CD14-positive monocyte (primary cell): Measurements from ENCODE around the gene CACTIN. TPM values are rescaled to one million over a fixed set of nuclear protein-coding genes. Genes with fewer than 3 reads are reported as not detected.
A peak's percentile ranks its signal among the peaks of the same experiment; 100 is the strongest.

ENCODE experiments used
- DNase-seq, 3 donors: peaks; one replicate each; pipeline ENCODE4 v3.0.0-alpha.2; 2011 to 2022
- H2AFZ ChIP-seq: 2 replicates; pipeline ENCODE4 v1.6.0; 2012; ENCODE audit warnings: mild to moderate bottlenecking, low read depth, low read length, inconsistent platforms; ENCODE audit not compliant: insufficient read depth, poor library complexity, severe bottlenecking
- H3K27ac ChIP-seq, 2 donors: 1 replicate in 1 of 2; 2 replicates in 1 of 2; pipeline ENCODE4 v1.5.1; 2012 to 2013; ENCODE audit warnings: low read length in 2 of 2, control low read depth in 1 of 2, inconsistent platforms in 1 of 2, low read depth in 1 of 2, mild to moderate bottlenecking in 1 of 2
- H3K27me3 ChIP-seq, 2 donors: one replicate each; pipeline versions ENCODE4 v1.6.0 to v1.6.1; 2011 to 2013; ENCODE audit warnings: low read length in 2 of 2; ENCODE audit not compliant: control insufficient read depth in 2 of 2, insufficient read depth in 2 of 2
- H3K36me3 ChIP-seq, 2 donors: replicated peaks in 1 of 2; 1 replicate in 1 of 2; 2 replicates in 1 of 2; pipeline versions ENCODE4 v1.5.1 to v1.6.1; 2012 to 2013; ENCODE audit warnings: low read length in 2 of 2, control low read depth in 1 of 2, inconsistent platforms in 1 of 2, mild to moderate bottlenecking in 1 of 2; ENCODE audit not compliant: insufficient read depth in 2 of 2, control insufficient read depth in 1 of 2
- H3K4me1 ChIP-seq, 2 donors: 1 replicate in 1 of 2; 2 replicates in 1 of 2; pipeline versions ENCODE4 v1.5.1 to v1.6.1; 2012 to 2013; ENCODE audit warnings: low read length in 2 of 2, control low read depth in 1 of 2, inconsistent platforms in 1 of 2, mild to moderate bottlenecking in 1 of 2, moderate library complexity in 1 of 2; ENCODE audit not compliant: insufficient read depth in 2 of 2, control insufficient read depth in 1 of 2
- H3K4me2 ChIP-seq: replicated peaks from 2 replicates; pipeline ENCODE3; 2012; ENCODE audit warnings: low read length, moderate library complexity, mild to moderate bottlenecking; ENCODE audit not compliant: poor library complexity, severe bottlenecking; ENCODE audit errors: extremely low read depth
- H3K4me3 ChIP-seq, 3 experiments: fragments of 200-600 bp in 1 of 3; sonication (generic) in 1 of 3; replicated peaks in 1 of 3; 1 replicate in 2 of 3; 2 replicates in 1 of 3; pipeline ENCODE4 v1.5.1; 2011 to 2013; ENCODE audit warnings: low read length in 3 of 3, mild to moderate bottlenecking in 3 of 3, control low read depth in 2 of 3, low read depth in 2 of 3, inconsistent platforms in 1 of 3, moderate library complexity in 1 of 3
- H3K79me2 ChIP-seq: 2 replicates; pipeline ENCODE4 v1.6.0; 2012; ENCODE audit warnings: mild to moderate bottlenecking, control low read depth, inconsistent platforms, low read length, moderate library complexity; ENCODE audit not compliant: insufficient read depth
- H3K9ac ChIP-seq: 2 replicates; pipeline ENCODE4 v1.6.0; 2017; ENCODE audit warnings: low read length, mild to moderate bottlenecking; ENCODE audit not compliant: insufficient read depth, poor library complexity, severe bottlenecking
- H3K9me3 ChIP-seq, 2 donors: replicated peaks in 1 of 2; 1 replicate in 1 of 2; 2 replicates in 1 of 2; pipeline versions ENCODE4 v1.5.1 to v1.6.1; 2012 to 2013; ENCODE audit warnings: low read length in 2 of 2, control low read depth in 1 of 2; ENCODE audit not compliant: control insufficient read depth in 1 of 2, insufficient read depth in 1 of 2
- H4K20me1 ChIP-seq: 2 replicates; pipeline ENCODE4 v1.6.0; 2012; ENCODE audit warnings: mild to moderate bottlenecking, low read length, control low read depth, moderate library complexity; ENCODE audit not compliant: insufficient read depth
- H3K27ac Mint-ChIP-seq, 7 donors: one replicate each; pipeline ENCODE4 v1.8.0; 2020; ENCODE audit warnings: mild to moderate bottlenecking in 7 of 7, mixed read lengths in 7 of 7, moderate library complexity in 6 of 7, inconsistent platforms in 2 of 7
- H3K27me3 Mint-ChIP-seq, 3 donors: one replicate each; pipeline ENCODE4 v1.8.0; 2021 to 2022; ENCODE audit warnings: low read depth in 3 of 3, mild to moderate bottlenecking in 3 of 3, mixed read lengths in 3 of 3, moderate library complexity in 3 of 3, inconsistent platforms in 1 of 3
- H3K36me3 Mint-ChIP-seq, 2 donors: one replicate each; pipeline ENCODE4 v1.8.0; 2020; ENCODE audit warnings: mixed read lengths in 2 of 2, inconsistent platforms in 1 of 2, mild to moderate bottlenecking in 1 of 2
- H3K4me1 Mint-ChIP-seq: one replicate; pipeline ENCODE4 v1.8.0; 2020; ENCODE audit warnings: mild to moderate bottlenecking, mixed read lengths
- H3K4me3 Mint-ChIP-seq, 2 donors: one replicate each; pipeline ENCODE4 v1.8.0; 2020; ENCODE audit warnings: mild to moderate bottlenecking in 2 of 2, mixed read lengths in 2 of 2, moderate library complexity in 1 of 2
- H3K9me3 Mint-ChIP-seq, 7 donors: one replicate each; pipeline ENCODE4 v1.8.0; 2020 to 2022; ENCODE audit warnings: mixed read lengths in 7 of 7, mild to moderate bottlenecking in 6 of 7, moderate library complexity in 6 of 7, inconsistent platforms in 2 of 7
- CTCF ChIP-seq: fragments of 200-600 bp; IDR thresholded peaks from one replicate; pipeline ENCODE4 v1.8.0; 2022; ENCODE audit warnings: antibody characterized with exemption, mild to moderate bottlenecking
- WGBS: methylation state at CpG from one replicate; pipeline ENCODE4 v1.1.5; 2013; ENCODE audit warnings: missing lambda C conversion rate; ENCODE audit not compliant: insufficient coverage; 5-methylcytosine and 5-hydroxymethylcytosine counted together
- intact Hi-C, 2 donors: fragments of 100-400 bp; cut with micrococcal nuclease; formaldehyde crosslinking; loops; one replicate each; pipeline versions ENCODE4 v1.15.0 to v1.15.1; 2023
- polyA plus RNA-seq, 3 donors: library from polyadenylated mRNA; depleted of rRNA in 1 of 3; unstranded in 2 of 3; stranded (reverse) in 1 of 3; fragments of 300-500 nt in 2 of 3; fragments of >200 nt in 1 of 3; fragmentation: Illumina TruSeq in 2 of 3; gene quantifications; 1 replicate in 2 of 3; 2 replicates in 1 of 3; pipeline ENCODE4 v1.2.3, GENCODE V29; 2012 to 2021

The CACTIN gene
- polyA plus RNA-seq, 3 donors = 2.5 to 19.4 (median 3.0) TPM

- H3K27ac ChIP-seq = peak overlapping the region; percentile 57 to 67
- H3K36me3 ChIP-seq = peaks cover 0 to 6% of the 10 kb centered on the region in 2 donors
- H3K4me3 ChIP-seq = peak overlapping the region; percentile 55 to 91 (median 88)
- H3K4me1 ChIP-seq = peaks cover 30 to 44% of the 10 kb centered on the region in 2 donors
- no peak for TF ChIP-seq CTCF
- WGBS = under 1% methylated on average over 53 of the region's 60 CpGs
- H3K79me2 ChIP-seq = peaks cover 9% of the 10 kb centered on the region
- Mint-ChIP-seq H3K9me3 (peaks cover 0 to 6% (median 3%) of the 10 kb centered on the region in 7 donors), H3K27ac (peak overlapping the region; percentile 57 to 93 (median 82)), H3K36me3 (peaks cover 8 to 29% of the 10 kb centered on the region in 2 donors), H3K27me3 (peaks cover 0 to 2% (median under 1%) of the 10 kb centered on the region in 3 donors), H3K4me3 (peak overlapping the region; percentile 80 to 83), H3K4me1 (peaks cover 35% of the 10 kb centered on the region)
- DNase-seq = peak in 1 of 3 donors; percentile 31
- no peaks in the 10 kb centered on the region for H3K9me3 ChIP-seq
- peak overlapping the region; percentile 99 for H3K4me2 ChIP-seq
- intact Hi-C loops = loop anchor here (2.0 to 5.0 kb wide), 3 partner anchors 17 to 66 kb away; partner anchors contain the start of genes MFSD12 (in 2 of the 2), CACTIN (in 1 of the 2) and FZR1 (in 1 of the 2)
- H2AFZ ChIP-seq = peak overlapping the region; percentile 69
- H3K9ac ChIP-seq = peak overlapping the region; percentile 76
- H4K20me1 ChIP-seq = no peaks in the 10 kb centered on the region
- no peaks in the 10 kb centered on the region for H3K27me3 ChIP-seq
These were observed 53.3 kb downstream of the CACTIN start for GRCh38 chr19:3573162-3573857.

GRCh38 chr19:3572855-3573161, 53.8 kb downstream of the CACTIN start, which contains the start of gene HMG20B:
Gene HMG20B, plus strand, starts transcription at chr19:3572944. Its CDS starts 366 bp downstream, at chr19:3573310.
- Mint-ChIP-seq H3K4me1 (peaks cover 35% of the 10 kb centered on the region), H3K9me3 (peaks cover 0 to 6% (median 3%) of the 10 kb centered on the region in 7 donors)

More at GRCh38 chr19:3572855-3573161, 53.8 kb downstream of the CACTIN start, which contains the start of gene HMG20B:
- Histone ChIP-seq H3K9ac (peak within 1 kb of the TSS; percentile 76), H3K79me2 (peaks cover 9% of the 10 kb centered on the region), H3K4me2 (peak within 1 kb of the TSS; percentile 99), H4K20me1 (no peaks in the 10 kb centered on the region), H3K4me3 (peak within 1 kb of the TSS; percentile 55 to 91 (median 88)), H3K27me3 (no peaks in the 10 kb centered on the region), H3K36me3 (peaks cover 0 to 4% of the 10 kb centered on the region in 2 donors), H3K27ac (peak within 1 kb of the TSS; percentile 57 to 82), H3K4me1 (peaks cover 30 to 44% of the 10 kb centered on the region in 2 donors), H3K9me3 (no peaks in the 10 kb centered on the region), H2AFZ (peak within 1 kb of the TSS; percentile 94)
- H3K27ac Mint-ChIP-seq = peak within 1 kb of the TSS; percentile 63 to 94 (median 86)
- peak within 1 kb of the TSS; percentile 80 to 83 for H3K4me3 Mint-ChIP-seq
- no peak for DNase-seq
- H3K36me3 Mint-ChIP-seq = peaks cover 8 to 26% of the 10 kb centered on the region in 2 donors
- peaks cover 0 to 2% (median 2%) of the 10 kb centered on the region in 3 donors for H3K27me3 Mint-ChIP-seq
- intact Hi-C loops = loop anchor here (2.0 to 5.0 kb wide), 3 partner anchors 16 to 66 kb away; partner anchors contain the start of genes MFSD12 (in 2 of the 2), CACTIN (in 1 of the 2) and FZR1 (in 1 of the 2)
- 0% methylated on average over 24 of the region's 30 CpGs for WGBS
- no peak for TF ChIP-seq CTCF
